Spleen (tissue), 11 donors: ENCODE results near the gene MTG2. TPM values are rescaled to one million over a fixed set of nuclear protein-coding genes. Genes with fewer than 3 reads are reported as not detected.

Experiments
- DNase-seq: peaks from one replicate; pipeline ENCODE4 v3.0.0-alpha.2; 2020
- H3K27ac ChIP-seq, 8 donors: fragments of 200-600 bp; sonication (generic) in 7 of 8; 1 replicate in 4 of 8; 2 replicates in 4 of 8; pipeline versions ENCODE4 v1.5.0 to v1.8.0; 2016 to 2021; ENCODE audit warnings: inconsistent platforms in 4 of 8, mild to moderate bottlenecking in 4 of 8, moderate library complexity in 1 of 8
- H3K27me3 ChIP-seq, 7 donors: fragments of 200-600 bp; sonication (generic) in 6 of 7; replicated peaks in 1 of 7; 1 replicate in 4 of 7; 2 replicates in 3 of 7; pipeline versions ENCODE4 v1.5.0 to v1.8.0; 2016 to 2021; ENCODE audit warnings: inconsistent platforms in 3 of 7, mild to moderate bottlenecking in 1 of 7
- H3K36me3 ChIP-seq, 6 donors: fragments of 200-600 bp; sonication (generic) in 5 of 6; 1 replicate in 4 of 6; 2 replicates in 2 of 6; pipeline versions ENCODE4 v1.5.0 to v1.8.0; 2016 to 2021; ENCODE audit warnings: inconsistent platforms in 2 of 6
- H3K4me1 ChIP-seq, 6 donors: fragments of 200-600 bp; sonication (generic) in 5 of 6; 1 replicate in 3 of 6; 2 replicates in 3 of 6; pipeline versions ENCODE4 v1.5.0 to v1.8.0; 2016 to 2021; ENCODE audit warnings: inconsistent platforms in 3 of 6
- H3K4me3 ChIP-seq, 8 donors: fragments of 200-600 bp; sonication (generic) in 7 of 8; 1 replicate in 4 of 8; 2 replicates in 4 of 8; pipeline versions ENCODE4 v1.5.0 to v1.8.0; 2016 to 2021; ENCODE audit warnings: inconsistent platforms in 4 of 8, mild to moderate bottlenecking in 4 of 8, moderate library complexity in 2 of 8
- H3K9me3 ChIP-seq, 8 donors: fragments of 200-600 bp; sonication (generic) in 7 of 8; 1 replicate in 4 of 8; 2 replicates in 4 of 8; pipeline versions ENCODE4 v1.5.0 to v1.8.0; 2016 to 2021; ENCODE audit warnings: inconsistent platforms in 4 of 8
- CTCF ChIP-seq, 11 experiments: fragments of 200-600 bp in 7 of 11; fragments of 450-650 bp in 4 of 11; sonication (generic) in 4 of 11; IDR thresholded peaks in 8 of 11; conservative IDR thresholded peaks in 3 of 11; 1 replicate in 7 of 11; 2 replicates in 4 of 11; pipeline versions ENCODE4 v1.4.0 to v1.8.0; 2016 to 2021; ENCODE audit warnings: antibody characterized with exemption in 11 of 11, inconsistent platforms in 4 of 11, mild to moderate bottlenecking in 1 of 11
- POLR2A ChIP-seq, 3 donors: fragments of 450-650 bp; IDR thresholded peaks; one replicate each; pipeline ENCODE4 v1.5.1; 2017; ENCODE audit warnings: antibody characterized with exemption in 3 of 3, mild to moderate bottlenecking in 1 of 3
- POLR2AphosphoS5 ChIP-seq, 3 donors: sonication (generic); formaldehyde crosslinking; IDR thresholded peaks; one replicate each; pipeline ENCODE4 v1.5.1; 2017; ENCODE audit warnings: antibody characterized with exemption in 3 of 3
- WGBS, 5 donors: extraction: QIAGEN DNeasy Blood & Tissue Kit in 3 of 5; methylation state at CpG; one replicate each; pipeline versions ENCODE4 v1.1.5 to v1.1.7; 2013 to 2018; 5-methylcytosine and 5-hydroxymethylcytosine counted together
- intact Hi-C: fragments of 100-400 bp; cut with DNase I; formaldehyde crosslinking; loops from one replicate; pipeline ENCODE4 v1.15.0; 2023; ENCODE audit warnings: low total_unique reads
- polyA plus RNA-seq, 3 donors: library from polyadenylated mRNA; stranded (reverse); fragments of 200-250 nt; gene quantifications; one replicate each; pipeline ENCODE4 v1.2.1, GENCODE V29; 2013
- total RNA-seq, 7 donors: library from RNA; depleted of rRNA in 3 of 7; stranded (reverse); fragments of >200 nt in 3 of 7; fragmentation: NEBNext Ultra II Directional in 4 of 7; extraction: Animal tissue kit (Norgen Biotek cat#: 25700) in 4 of 7; gene quantifications; one replicate each; pipeline versions ENCODE4 v1.1.0 to v1.2.1, GENCODE V29; 2016 to 2021
- donor health status: healthy with polysubstance abuse.
- donor health status: DM: no; HTN: no; CAD: no; lungs with moderate emphysema.
- donor health status: DM: no; HTN: no; CAD: no.
- donor health status: Bipolar disorder and iron deficiency.
- donor health status: healthy.
- donor health status: DM: no; HTN: no; CAD: no.
- donor health status: DM: yes; HTN: yes; CAD: no.

The MTG2 gene
- total and polyA plus RNA-seq, 10 donors = 22.6 to 41.3 (median 37.6) TPM

- H3K27me3 ChIP-seq = peaks cover 3 to 95% (median 51%) of the 10 kb centered on the region in 7 donors
- intact Hi-C loops = no loop called here
- H3K4me3 ChIP-seq = no peak overlapping the region
- no peaks in the 10 kb centered on the region for H3K36me3 ChIP-seq
- H3K27ac ChIP-seq = no peak overlapping the region
- DNase-seq = no peak
- WGBS, 5 donors = 59 to 70% (median 62%) methylated on average over 19 to 21 of the region's 21 CpGs
- peaks cover 6 to 18% (median 12%) of the 10 kb centered on the region in 6 donors for H3K4me1 ChIP-seq
- TF ChIP-seq POLR2A (IDR thresholded peaks at IDR 0.05) = no peak
- no peak for TF ChIP-seq POLR2AphosphoS5 (IDR thresholded peaks at IDR 0.05)
- no peak for TF ChIP-seq CTCF (IDR thresholded peaks at IDR 0.05 in 8 of 11, conservative IDR thresholded peaks at IDR 0.05 in 3 of 11)
- no peaks in the 10 kb centered on the region for H3K9me3 ChIP-seq
Observed at GRCh38 chr20:62224113-62224855, 41.5 kb downstream of the MTG2 start.

GRCh38 chr20:62225026-62225425, 42.2 kb downstream of the MTG2 start:
- H3K27me3 ChIP-seq = peaks cover 3 to 87% (median 46%) of the 10 kb centered on the region in 7 donors
- TF ChIP-seq POLR2AphosphoS5 (IDR thresholded peaks at IDR 0.05) (no peak), POLR2A (IDR thresholded peaks at IDR 0.05) (no peak)
- H3K4me1 ChIP-seq = peaks cover 5 to 14% (median 7%) of the 10 kb centered on the region in 6 donors
- WGBS, 5 donors = 84 to 90% (median 87%) methylated on average over 13 of the region's 13 CpGs
- H3K9me3 ChIP-seq = no peaks in the 10 kb centered on the region
- no peak for DNase-seq
- no peak overlapping the region for H3K27ac ChIP-seq
- H3K36me3 ChIP-seq = no peaks in the 10 kb centered on the region
- no peak overlapping the region for H3K4me3 ChIP-seq
- intact Hi-C loops = no loop called here

- H3K36me3 ChIP-seq = no peaks in the 10 kb centered on the region
- DNase-seq = no peak
- WGBS, 5 donors = 76 to 83% (median 80%) methylated on average over 12 to 17 of the region's 17 CpGs
- TF ChIP-seq POLR2A (IDR thresholded peaks at IDR 0.05) = no peak
- TF ChIP-seq CTCF (IDR thresholded peaks at IDR 0.05 in 8 of 11, conservative IDR thresholded peaks at IDR 0.05 in 3 of 11) = no peak
- no peak for TF ChIP-seq POLR2AphosphoS5 (IDR thresholded peaks at IDR 0.05)
- intact Hi-C loops = no loop called here
- no peak overlapping the region for H3K27ac ChIP-seq
- H3K27me3 ChIP-seq = peaks cover 0 to 77% (median 38%) of the 10 kb centered on the region in 7 donors
- no peaks in the 10 kb centered on the region for H3K9me3 ChIP-seq
- no peak overlapping the region for H3K4me3 ChIP-seq
- H3K4me1 ChIP-seq = peaks cover 0 to 5% (median under 1%) of the 10 kb centered on the region in 6 donors
Observed at GRCh38 chr20:62225820-62226635, 43.2 kb downstream of the MTG2 start.

GRCh38 chr20:62226707-62227590, 44.1 kb downstream of the MTG2 start:
- no peak for DNase-seq
- no peaks in the 10 kb centered on the region for H3K36me3 ChIP-seq
- intact Hi-C loops = no loop called here
- 60 to 77% (median 72%) methylated on average over 20 to 24 of the region's 24 CpGs for WGBS, 5 donors
- H3K27ac ChIP-seq = no peak overlapping the region
- H3K4me3 ChIP-seq = no peak overlapping the region
- no peaks in the 10 kb centered on the region for H3K9me3 ChIP-seq
- peaks cover 0 to 68% (median 29%) of the 10 kb centered on the region in 7 donors for H3K27me3 ChIP-seq
- TF ChIP-seq POLR2AphosphoS5 (IDR thresholded peaks at IDR 0.05) = no peak
- no peak for TF ChIP-seq POLR2A (IDR thresholded peaks at IDR 0.05)
- no peak for TF ChIP-seq CTCF (IDR thresholded peaks at IDR 0.05 in 8 of 11, conservative IDR thresholded peaks at IDR 0.05 in 3 of 11)
- no peaks in the 10 kb centered on the region for H3K4me1 ChIP-seq
